ENCODE measurements around the gene EEA1. TPM values are rescaled to one million over a fixed set of nuclear protein-coding genes. Genes with fewer than 3 reads are reported as not detected.
A peak's percentile ranks its signal among the peaks of the same experiment; 100 is the strongest.

Gene EEA1
- total and polyA plus RNA-seq, 12 donors = 2.5 to 36.9 (median 21.4) TPM

DNA sequence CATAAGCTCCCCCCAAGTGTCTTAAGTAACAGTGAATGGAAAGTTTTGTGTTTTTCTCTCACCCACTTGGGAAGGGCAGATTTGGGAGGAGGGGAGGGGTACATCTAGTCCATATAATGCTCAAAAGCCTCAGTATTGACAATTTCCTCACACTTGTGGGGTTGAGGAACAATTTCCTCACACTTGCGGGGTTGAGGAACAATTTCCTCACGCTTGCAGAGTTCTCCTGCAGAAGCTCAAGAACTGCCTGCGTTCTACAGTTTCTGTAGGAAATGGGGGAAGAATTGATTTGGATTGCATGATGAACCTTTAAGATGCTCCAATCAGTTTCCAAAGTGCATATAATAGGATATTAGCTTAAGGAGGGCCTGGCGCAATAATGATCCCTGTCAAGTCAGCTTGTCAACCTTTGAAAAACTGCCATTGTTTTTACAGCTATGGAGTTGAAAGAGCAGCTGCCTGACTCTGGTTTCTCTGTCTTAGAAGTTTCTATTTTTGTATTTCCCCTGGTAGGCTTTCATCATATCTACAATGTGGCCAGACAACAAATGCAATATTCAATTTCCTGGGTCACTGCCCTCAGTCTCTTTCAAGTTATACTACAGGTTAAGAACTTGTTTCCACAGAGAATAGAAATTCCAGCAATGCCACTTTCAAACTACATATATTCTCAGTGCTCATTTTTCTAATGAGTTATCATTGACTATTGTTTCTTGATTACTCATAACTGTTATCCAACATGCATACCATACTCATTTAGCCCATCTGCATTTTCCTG lies 159.8 kb downstream of the EEA1 start:
- Histone ChIP-seq H3K9me3 (replicated peaks in 1 of 3) (peaks cover 0 to 5% (median 0%) of the 10 kb centered on the region in 3 donors), H3K36me3 (replicated peaks in 1 of 2) (no peaks in the 10 kb centered on the region), H3K27me3 (no peaks in the 10 kb centered on the region), H3K27ac (peak overlapping the region in 1 of 5 donors; percentile 27), H3K4me3 (no peak overlapping the region), H3K4me1 (replicated peaks in 1 of 2) (peaks cover 0 to 7% of the 10 kb centered on the region in 2 donors)
- intact Hi-C loops (cut with DNase I) = no loop called here
- WGBS, 4 donors = 70 to 78% (median 74%) methylated on average over 4 of the region's 4 CpGs
- TF ChIP-seq, protein P1, sequence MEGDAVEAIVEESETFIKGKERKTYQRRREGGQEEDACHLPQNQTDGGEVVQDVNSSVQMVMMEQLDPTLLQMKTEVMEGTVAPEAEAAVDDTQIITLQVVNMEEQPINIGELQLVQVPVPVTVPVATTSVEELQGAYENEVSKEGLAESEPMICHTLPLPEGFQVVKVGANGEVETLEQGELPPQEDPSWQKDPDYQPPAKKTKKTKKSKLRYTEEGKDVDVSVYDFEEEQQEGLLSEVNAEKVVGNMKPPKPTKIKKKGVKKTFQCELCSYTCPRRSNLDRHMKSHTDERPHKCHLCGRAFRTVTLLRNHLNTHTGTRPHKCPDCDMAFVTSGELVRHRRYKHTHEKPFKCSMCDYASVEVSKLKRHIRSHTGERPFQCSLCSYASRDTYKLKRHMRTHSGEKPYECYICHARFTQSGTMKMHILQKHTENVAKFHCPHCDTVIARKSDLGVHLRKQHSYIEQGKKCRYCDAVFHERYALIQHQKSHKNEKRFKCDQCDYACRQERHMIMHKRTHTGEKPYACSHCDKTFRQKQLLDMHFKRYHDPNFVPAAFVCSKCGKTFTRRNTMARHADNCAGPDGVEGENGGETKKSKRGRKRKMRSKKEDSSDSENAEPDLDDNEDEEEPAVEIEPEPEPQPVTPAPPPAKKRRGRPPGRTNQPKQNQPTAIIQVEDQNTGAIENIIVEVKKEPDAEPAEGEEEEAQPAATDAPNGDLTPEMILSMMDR (IDR thresholded peaks at IDR 0.05) = no peak
- TF ChIP-seq POLR2A (IDR thresholded peaks at IDR 0.05) = no peak
- peak in 1 of 7 donors; percentile 17 for DNase-seq

DNA sequence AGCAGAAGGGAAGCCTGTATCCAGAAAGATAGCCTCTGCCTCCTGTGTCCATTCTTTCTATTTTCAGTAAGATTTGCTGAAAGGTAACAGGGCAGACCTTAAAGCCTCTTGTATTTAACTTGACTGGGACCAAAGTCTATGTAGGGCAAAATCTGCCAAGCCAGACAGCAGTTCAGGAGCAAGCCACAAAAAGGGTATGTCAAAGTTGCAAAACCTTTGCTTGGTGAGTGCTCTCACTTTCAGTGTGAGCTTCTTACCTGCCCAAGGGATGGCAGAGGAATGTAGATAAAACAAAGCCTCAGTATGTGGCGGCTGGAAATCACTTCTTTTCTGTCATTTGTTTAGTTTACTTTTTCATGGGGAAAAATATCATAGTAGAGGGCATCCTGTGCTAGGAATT lies 163.2 kb downstream of the EEA1 start:
- no peak for DNase-seq
- Histone ChIP-seq H3K27me3 (no peaks in the 10 kb centered on the region), H3K4me1 (replicated peaks in 1 of 2) (peaks cover 0 to under 1% of the 10 kb centered on the region in 2 donors), H3K27ac (no peak overlapping the region), H3K4me3 (no peak overlapping the region), H3K9me3 (replicated peaks in 1 of 3) (no peaks in the 10 kb centered on the region), H3K36me3 (replicated peaks in 1 of 2) (no peaks in the 10 kb centered on the region)
- WGBS, 4 donors = 90 to 95% (median 91%) methylated on average over 1 of the region's 1 CpG
- intact Hi-C loops (cut with DNase I) = no loop called here
- TF ChIP-seq, protein P1 (IDR thresholded peaks at IDR 0.05) = no peak

DNA sequence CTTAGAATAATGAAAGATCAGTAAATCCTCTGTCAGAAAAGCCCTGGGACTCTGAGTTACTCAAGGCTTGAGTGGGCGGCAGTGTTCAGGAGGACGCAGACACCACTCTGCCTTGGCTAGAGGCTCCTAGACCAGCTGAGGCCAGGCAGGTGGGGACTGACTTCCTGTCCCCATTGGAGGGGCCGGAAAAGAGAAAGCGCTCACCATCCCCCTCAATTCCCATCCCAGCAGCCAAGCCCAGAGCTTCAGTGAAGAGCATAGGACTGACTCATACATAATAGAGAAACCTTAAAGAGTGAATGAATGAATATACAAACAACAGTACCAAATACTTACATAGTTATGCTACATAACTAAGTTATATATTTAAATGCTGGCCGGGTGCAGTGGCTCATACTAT lies 164.3 kb downstream of the EEA1 start:
- H3K36me3 ChIP-seq (replicated peaks in 1 of 2) = no peaks in the 10 kb centered on the region
- H3K9me3 ChIP-seq (replicated peaks in 1 of 3) = no peaks in the 10 kb centered on the region
- WGBS, 4 donors = 60 to 77% (median 69%) methylated on average over 5 of the region's 5 CpGs
- H3K27ac ChIP-seq = no peak overlapping the region
- no peaks in the 10 kb centered on the region for H3K27me3 ChIP-seq
- peak in 2 of 7 donors; percentile 12 to 16 for DNase-seq
- TF ChIP-seq, protein P1 (IDR thresholded peaks at IDR 0.05) = no peak
- TF ChIP-seq POLR2A (IDR thresholded peaks at IDR 0.05) = no peak
- no peaks in the 10 kb centered on the region for H3K4me1 ChIP-seq (replicated peaks in 1 of 2)
- intact Hi-C loops (cut with DNase I) = no loop called here
- no peak overlapping the region for H3K4me3 ChIP-seq

DNA sequence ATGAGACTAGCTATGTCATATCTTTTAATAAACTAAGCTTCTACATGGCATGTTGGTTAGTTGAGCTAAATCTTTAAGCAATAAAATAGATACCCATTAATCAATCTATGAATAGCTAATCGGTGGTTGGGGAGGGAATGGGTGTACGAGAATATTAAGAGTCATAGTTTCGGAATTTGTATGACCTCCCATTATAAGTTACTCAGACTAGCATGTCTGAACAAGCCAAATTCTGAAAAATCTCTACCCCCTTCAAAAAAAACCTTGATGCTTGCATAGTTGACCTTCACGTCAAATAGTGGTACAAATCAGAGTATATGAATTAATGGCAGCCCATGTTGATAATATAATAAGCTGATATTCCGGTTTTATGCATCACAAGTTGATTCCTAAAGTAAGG lies 166.3 kb downstream of the EEA1 start:
- H3K4me1 ChIP-seq (replicated peaks in 1 of 2) = no peaks in the 10 kb centered on the region
- no peaks in the 10 kb centered on the region for H3K9me3 ChIP-seq (replicated peaks in 1 of 3)
- H3K27me3 ChIP-seq = no peaks in the 10 kb centered on the region
- no peak for DNase-seq
- H3K36me3 ChIP-seq (replicated peaks in 1 of 2) = no peaks in the 10 kb centered on the region
- H3K4me3 ChIP-seq = no peak overlapping the region
- 72 to 81% (median 77%) methylated on average over 5 of the region's 5 CpGs for WGBS, 4 donors
- intact Hi-C loops (cut with DNase I) = no loop called here
- H3K27ac ChIP-seq = no peak overlapping the region
- TF ChIP-seq POLR2A (IDR thresholded peaks at IDR 0.05) = no peak
- TF ChIP-seq, protein P1 (IDR thresholded peaks at IDR 0.05) = no peak
